Measurements from ENCODE around the gene ADAM17. TPM values are rescaled to one million over a fixed set of nuclear protein-coding genes. Genes with fewer than 3 reads are reported as not detected.

The ADAM17 gene
- total and polyA plus RNA-seq, 10 of the 15 experiments (the other 5 are each of a cell fraction or from before 2014, with no cell fraction given): 2.3 to 18.5 (median 13.4) TPM

GRCh38 chr2:9556121-9556743, 602 bp upstream of the ADAM17 start:
- Histone ChIP-seq H3K4me2 (ENCODE audit: control insufficient read depth, insufficient read depth) (peak overlapping the region; percentile 73), H3K27me3 (replicated peaks in 1 of 2; ENCODE audit: control insufficient read depth in 2 of 2, insufficient read depth in 2 of 2, low read length in 1 of 2) (no peaks in the 10 kb centered on the region), H4K20me1 (ENCODE audit: control insufficient read depth, insufficient read depth) (no peaks in the 10 kb centered on the region), H3K9me3 (replicated peaks; ENCODE audit: control insufficient read depth, insufficient read depth, low read length) (no peaks in the 10 kb centered on the region), H3K4me1 (ENCODE audit: control insufficient read depth, insufficient read depth, low read length) (peaks cover 13% of the 10 kb centered on the region), H3K9ac (ENCODE audit: control insufficient read depth, insufficient read depth, low read length) (peak overlapping the region; percentile 87), H2AFZ (ENCODE audit: control insufficient read depth, low read depth, low read length) (peak overlapping the region; percentile 90), H3K4me3 (peak overlapping the region; percentile 87), H3K36me3 (ENCODE audit: control insufficient read depth in 2 of 2, insufficient read depth in 2 of 2, low read length in 1 of 2) (no peaks in the 10 kb centered on the region), H3K27ac (ENCODE audit: control insufficient read depth, insufficient read depth) (peak overlapping the region; percentile 87), H3K79me2 (ENCODE audit: control insufficient read depth, insufficient read depth, low read length) (peaks cover 55% of the 10 kb centered on the region)
- RAD21 ChIA-PET (ENCODE audit: unreplicated experiment): interaction anchor here (0.6 to 5.8 kb wide), 15 partner anchors 8 to 428 kb away, joined by 3 to 54 read pairs (median 5); partner anchors contain the start of genes IAH1 and YWHAQ
- peak; percentile 78 for FAIRE-seq
- 2% methylated on average over 26 of the region's 32 CpGs for WGBS (ENCODE audit: insufficient coverage, insufficient replicate concordance, low lambda C conversion rate, missing lambda C conversion rate)
- no peak for DNase-seq (ENCODE audit: low read depth, low spot score)
- intact Hi-C loops (cut with micrococcal nuclease; ENCODE audit: unreplicated experiment) (loop anchor here (5.0 kb wide), 3 partner anchors 71 to 134 kb away; partner anchors contain the start of genes CPSF3 and ITGB1BP1), in situ Hi-C loops (cut with MboI) (no loop called here)
- peak; percentile 51 for ATAC-seq
- CTCF ChIA-PET: interaction anchor here (0.6 to 3.4 kb wide), 19 partner anchors 9 to 669 kb away, joined by 3 to 27 read pairs (median 4); no protein-coding TSS in a partner anchor
- BruUV-seq (replicated peaks): no TSS peak
- SMC1A ChIA-PET (ENCODE audit: uncharacterized antibody, unreplicated experiment): interaction anchor here (0.7 to 10.3 kb wide), 23 partner anchors 8 to 214 kb away, joined by 3 to 152 read pairs (median 4); partner anchors contain the start of gene IAH1
- TF ChIP-seq MTA3 (IDR thresholded peaks at IDR 0.05; ENCODE audit: borderline replicate concordance, low read length): 0 out of 2 replicates have a peak, but pooled peaks have one; percentile 50
- 0 out of 2 replicates have a peak, but pooled peaks have one; percentile 14 for TF ChIP-seq RB1 (IDR thresholded peaks at IDR 0.05; ENCODE audit: borderline replicate concordance)
- TF ChIP-seq GABPA (IDR thresholded peaks at IDR 0.05; ENCODE audit: low read depth): no peak
- TF ChIP-seq IRF3 (IDR thresholded peaks at IDR 0.05): no peak
- TF ChIP-seq EP300 (IDR thresholded peaks at IDR 0.05; ENCODE audit: borderline replicate concordance in 1 of 2, control insufficient read depth in 1 of 2, low read depth in 2 of 2, low read length in 2 of 2): no peak
- POLR2A ChIA-PET: interaction anchor here (0.5 to 6.4 kb wide), 21 partner anchors 8 to 530 kb away, joined by 3 to 64 read pairs (median 5); partner anchors contain the start of genes CPSF3, ITGB1BP1 and YWHAQ

All from GM12878 (cell line).